Sigmoid colon (tissue), 7 donors: ENCODE measurements around the gene ZC3H10. TPM values are rescaled to one million over a fixed set of nuclear protein-coding genes. Genes with fewer than 3 reads are reported as not detected.
A peak's percentile ranks its signal among the peaks of the same experiment; 100 is the strongest.

ENCODE experiments used
- DNase-seq: peaks from one replicate; pipeline ENCODE4 v3.0.0-alpha.2; 2019
- H3K27ac ChIP-seq, 4 donors: fragments of 200-600 bp; sonication (generic); one replicate each; pipeline ENCODE4 v1.5.1; 2016 to 2019; ENCODE audit warnings: mild to moderate bottlenecking in 1 of 4
- H3K27me3 ChIP-seq, 3 donors: fragments of 200-600 bp; sonication (generic); one replicate each; pipeline ENCODE4 v1.5.1; 2019; ENCODE audit warnings: mild to moderate bottlenecking in 1 of 3
- H3K36me3 ChIP-seq, 4 donors: fragments of 200-600 bp; sonication (generic); one replicate each; pipeline ENCODE4 v1.5.1; 2016 to 2019
- H3K4me1 ChIP-seq, 4 donors: fragments of 200-600 bp; sonication (generic); one replicate each; pipeline ENCODE4 v1.5.1; 2017 to 2019
- H3K4me3 ChIP-seq, 4 donors: fragments of 200-600 bp; sonication (generic); one replicate each; pipeline ENCODE4 v1.5.1; 2017 to 2019; ENCODE audit warnings: mild to moderate bottlenecking in 2 of 4, moderate library complexity in 1 of 4
- H3K9me3 ChIP-seq, 4 donors: fragments of 200-600 bp in 3 of 4; sonication (generic) in 3 of 4; one replicate each; pipeline versions ENCODE4 v1.5.1 to v1.6.1; 2013 to 2019
- CTCF ChIP-seq, 4 experiments: fragments of 450-650 bp in 3 of 4; fragments of 200-600 bp in 1 of 4; IDR thresholded peaks; one replicate each; pipeline ENCODE4 v1.5.1; 2016 to 2019; ENCODE audit warnings: antibody characterized with exemption in 4 of 4, mild to moderate bottlenecking in 3 of 4, moderate library complexity in 2 of 4
- EP300 ChIP-seq, 4 donors: sonication (generic); formaldehyde crosslinking; IDR thresholded peaks; one replicate each; pipeline ENCODE4 v1.6.1; 2017; ENCODE audit warnings: antibody characterized with exemption in 4 of 4
- POLR2A ChIP-seq, 2 donors: fragments of 450-650 bp; IDR thresholded peaks; one replicate each; pipeline ENCODE4 v1.6.1; 2016; ENCODE audit warnings: antibody characterized with exemption in 2 of 2, mild to moderate bottlenecking in 2 of 2, moderate library complexity in 2 of 2
- POLR2AphosphoS5 ChIP-seq, 4 donors: sonication (generic); formaldehyde crosslinking; IDR thresholded peaks; one replicate each; pipeline ENCODE4 v1.6.1; 2017; ENCODE audit warnings: antibody characterized with exemption in 4 of 4
- WGBS, 2 donors: extraction: QIAGEN DNeasy Blood & Tissue Kit; methylation state at CpG; one replicate each; pipeline ENCODE4 v1.1.7; 2013; 5-methylcytosine and 5-hydroxymethylcytosine counted together
- intact Hi-C: fragments of 100-400 bp; cut with DNase I; formaldehyde crosslinking; loops from one replicate; pipeline ENCODE4 v1.15.1; 2023
- polyA plus RNA-seq, 3 donors: library from polyadenylated mRNA; stranded (reverse); fragments of 200-250 nt; gene quantifications; one replicate each; pipeline ENCODE4 v1.2.3, GENCODE V29; 2013
- total RNA-seq, 4 donors: library from RNA; depleted of rRNA; stranded (reverse); fragments of >200 nt; gene quantifications; one replicate each; pipeline ENCODE4 v1.1.0, GENCODE V29; 2016
- donor health status: healthy with polysubstance abuse.
- donor health status: Bipolar disorder and iron deficiency.
- donor health status: healthy.

The ZC3H10 gene
- total and polyA plus RNA-seq, 7 donors: 1.2 to 6.9 (median 3.9) TPM

GRCh38 chr12:56146492-56147460 lies 28.7 kb downstream of the ZC3H10 start:
- intact Hi-C loops: no loop called here
- Histone ChIP-seq H3K9me3 (no peaks in the 10 kb centered on the region), H3K27ac (peak overlapping the region in 3 of 4 donors; percentile 46 to 69 (median 50)), H3K36me3 (peaks cover 17 to 36% (median 30%) of the 10 kb centered on the region in 4 donors), H3K4me3 (no peak overlapping the region), H3K4me1 (peaks cover 0 to 10% (median 6%) of the 10 kb centered on the region in 4 donors), H3K27me3 (no peaks in the 10 kb centered on the region)
- no peak for DNase-seq
- no peak for TF ChIP-seq CTCF (IDR thresholded peaks at IDR 0.05)
- no peak for TF ChIP-seq POLR2A (IDR thresholded peaks at IDR 0.05)
- no peak for TF ChIP-seq POLR2AphosphoS5 (IDR thresholded peaks at IDR 0.05)
- no peak for TF ChIP-seq EP300 (IDR thresholded peaks at IDR 0.05)
- 19 to 68% methylated on average over 13 of the region's 13 CpGs for WGBS, 2 donors

GRCh38 chr12:56150563-56150962 lies 32.5 kb downstream of the ZC3H10 start:
- Histone ChIP-seq H3K27ac (no peak overlapping the region), H3K27me3 (no peaks in the 10 kb centered on the region), H3K4me3 (no peak overlapping the region), H3K4me1 (peaks cover 0 to 27% (median 18%) of the 10 kb centered on the region in 4 donors), H3K9me3 (no peaks in the 10 kb centered on the region), H3K36me3 (no peaks in the 10 kb centered on the region)
- intact Hi-C loops: loop anchor here (2.0 kb wide), 1 partner anchor 22 kb away; the partner anchor contains the start of gene ESYT1
- WGBS, 2 donors: 64 to 65% methylated on average over 3 of the region's 3 CpGs
- TF ChIP-seq POLR2A (IDR thresholded peaks at IDR 0.05) (no peak), POLR2AphosphoS5 (IDR thresholded peaks at IDR 0.05) (peak in 2 of 4 donors; percentile 33 to 50), CTCF (IDR thresholded peaks at IDR 0.05) (no peak), EP300 (IDR thresholded peaks at IDR 0.05) (no peak)
- DNase-seq: no peak

- H3K27ac ChIP-seq: peak overlapping the region; percentile 92 to 97 (median 94)
- DNase-seq: no peak
Measured at GRCh38 chr12:56151672-56152131, 33.6 kb downstream of the ZC3H10 start.

GRCh38 chr12:56152132-56152755 lies 34.2 kb downstream of the ZC3H10 start, which contains the start of gene MYL6B:
Gene MYL6B (plus strand): TSS chr12:56152587. CDS start chr12:56153919, 1,332 bp downstream.
- DNase-seq: peak; percentile 97
- Histone ChIP-seq H3K4me1 (peaks cover 0 to 36% (median 25%) of the 10 kb centered on the region in 4 donors), H3K4me3 (peak within 1 kb of the TSS; percentile 59 to 79 (median 68)), H3K36me3 (no peaks in the 10 kb centered on the region), H3K9me3 (no peaks in the 10 kb centered on the region), H3K27me3 (no peaks in the 10 kb centered on the region), H3K27ac (peak within 1 kb of the TSS; percentile 92 to 97 (median 94))
- 0 to 1% methylated on average over 37 of the region's 37 CpGs for WGBS, 2 donors
- intact Hi-C loops: no loop called here
- TF ChIP-seq EP300 (IDR thresholded peaks at IDR 0.05) (peak in 1 of 4 donors; percentile 76), POLR2AphosphoS5 (IDR thresholded peaks at IDR 0.05) (peak; percentile 60 to 94 (median 82)), CTCF (IDR thresholded peaks at IDR 0.05) (no peak), POLR2A (IDR thresholded peaks at IDR 0.05) (peak in 1 of 2 donors; percentile 29)

More at GRCh38 chr12:56151672-56152131, 33.6 kb downstream of the ZC3H10 start:
- intact Hi-C loops: loop anchor here (2.0 kb wide), 1 partner anchor 23 kb away; the partner anchor contains the start of gene ESYT1
- WGBS, 2 donors: 1 to 5% methylated on average over 12 of the region's 12 CpGs
- no peaks in the 10 kb centered on the region for H3K9me3 ChIP-seq
- no peaks in the 10 kb centered on the region for H3K36me3 ChIP-seq
- peaks cover 0 to 31% (median 20%) of the 10 kb centered on the region in 4 donors for H3K4me1 ChIP-seq
- H3K27me3 ChIP-seq: no peaks in the 10 kb centered on the region
- no peak for TF ChIP-seq POLR2AphosphoS5 (IDR thresholded peaks at IDR 0.05)
- peak in 3 of 4 experiments; percentile 13 to 63 (median 40) for TF ChIP-seq CTCF (IDR thresholded peaks at IDR 0.05)
- peak overlapping the region; percentile 59 to 79 (median 68) for H3K4me3 ChIP-seq
